C4-2B (cell line): ENCODE results near the gene NCOR2.

Experiments
- H3K27ac ChIP-seq: fragments of 450-650 bp; 2 replicates; pipeline ENCODE4 v1.5.1; 2017
- ZFX ChIP-seq: fragments of 450-650 bp; IDR thresholded peaks from 2 replicates; pipeline ENCODE4 v1.6.1; 2017
- TF ChIP-seq, protein P1 (sequence below): fragments of 450-650 bp; conservative IDR thresholded peaks from 2 replicates; pipeline ENCODE4 v1.5.1; 2017; ENCODE audit warnings: mild to moderate bottlenecking

The NCOR2 gene

DNA sequence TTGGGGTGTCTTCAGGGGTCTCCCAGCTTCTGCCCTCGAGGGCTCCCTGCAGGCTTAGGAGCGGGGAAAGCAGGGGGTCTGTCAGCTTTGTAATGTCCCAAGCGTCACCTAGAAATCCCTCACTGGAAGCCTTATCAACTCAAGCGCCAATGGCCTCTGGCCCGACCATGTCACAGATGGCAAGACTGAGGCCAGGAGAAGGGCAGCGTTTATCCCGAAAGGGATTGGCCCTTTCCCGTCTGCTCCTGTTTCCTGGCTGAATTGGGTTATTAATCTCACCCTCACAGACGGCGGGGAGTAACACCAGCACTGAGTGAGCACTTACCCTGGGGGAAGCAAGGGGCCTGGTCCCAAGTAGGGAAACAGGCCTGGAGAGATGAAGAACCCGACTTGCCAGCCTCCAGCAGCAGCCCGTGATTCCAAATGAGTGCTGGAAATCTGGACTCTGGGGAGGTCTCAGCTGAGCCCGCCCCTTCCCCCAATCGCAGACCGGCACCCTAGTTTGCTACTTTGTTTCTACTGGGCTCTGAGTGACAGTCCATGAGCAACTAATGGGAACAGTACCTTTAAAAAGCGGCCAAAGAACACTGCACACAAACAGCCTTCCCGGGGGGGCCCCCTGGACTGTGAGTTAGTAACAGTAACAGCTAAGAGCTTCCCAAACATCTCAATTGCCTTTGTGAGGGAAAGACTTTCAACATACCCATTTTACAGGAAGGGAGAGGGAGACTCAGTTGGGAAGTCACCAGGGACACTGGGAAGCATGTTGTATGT is 2.1 kb upstream of the NCOR2 start:
- TF ChIP-seq, protein P1, sequence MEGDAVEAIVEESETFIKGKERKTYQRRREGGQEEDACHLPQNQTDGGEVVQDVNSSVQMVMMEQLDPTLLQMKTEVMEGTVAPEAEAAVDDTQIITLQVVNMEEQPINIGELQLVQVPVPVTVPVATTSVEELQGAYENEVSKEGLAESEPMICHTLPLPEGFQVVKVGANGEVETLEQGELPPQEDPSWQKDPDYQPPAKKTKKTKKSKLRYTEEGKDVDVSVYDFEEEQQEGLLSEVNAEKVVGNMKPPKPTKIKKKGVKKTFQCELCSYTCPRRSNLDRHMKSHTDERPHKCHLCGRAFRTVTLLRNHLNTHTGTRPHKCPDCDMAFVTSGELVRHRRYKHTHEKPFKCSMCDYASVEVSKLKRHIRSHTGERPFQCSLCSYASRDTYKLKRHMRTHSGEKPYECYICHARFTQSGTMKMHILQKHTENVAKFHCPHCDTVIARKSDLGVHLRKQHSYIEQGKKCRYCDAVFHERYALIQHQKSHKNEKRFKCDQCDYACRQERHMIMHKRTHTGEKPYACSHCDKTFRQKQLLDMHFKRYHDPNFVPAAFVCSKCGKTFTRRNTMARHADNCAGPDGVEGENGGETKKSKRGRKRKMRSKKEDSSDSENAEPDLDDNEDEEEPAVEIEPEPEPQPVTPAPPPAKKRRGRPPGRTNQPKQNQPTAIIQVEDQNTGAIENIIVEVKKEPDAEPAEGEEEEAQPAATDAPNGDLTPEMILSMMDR, result no peak
- TF ChIP-seq ZFX, result no peak
- no peak overlapping the region for H3K27ac ChIP-seq

DNA sequence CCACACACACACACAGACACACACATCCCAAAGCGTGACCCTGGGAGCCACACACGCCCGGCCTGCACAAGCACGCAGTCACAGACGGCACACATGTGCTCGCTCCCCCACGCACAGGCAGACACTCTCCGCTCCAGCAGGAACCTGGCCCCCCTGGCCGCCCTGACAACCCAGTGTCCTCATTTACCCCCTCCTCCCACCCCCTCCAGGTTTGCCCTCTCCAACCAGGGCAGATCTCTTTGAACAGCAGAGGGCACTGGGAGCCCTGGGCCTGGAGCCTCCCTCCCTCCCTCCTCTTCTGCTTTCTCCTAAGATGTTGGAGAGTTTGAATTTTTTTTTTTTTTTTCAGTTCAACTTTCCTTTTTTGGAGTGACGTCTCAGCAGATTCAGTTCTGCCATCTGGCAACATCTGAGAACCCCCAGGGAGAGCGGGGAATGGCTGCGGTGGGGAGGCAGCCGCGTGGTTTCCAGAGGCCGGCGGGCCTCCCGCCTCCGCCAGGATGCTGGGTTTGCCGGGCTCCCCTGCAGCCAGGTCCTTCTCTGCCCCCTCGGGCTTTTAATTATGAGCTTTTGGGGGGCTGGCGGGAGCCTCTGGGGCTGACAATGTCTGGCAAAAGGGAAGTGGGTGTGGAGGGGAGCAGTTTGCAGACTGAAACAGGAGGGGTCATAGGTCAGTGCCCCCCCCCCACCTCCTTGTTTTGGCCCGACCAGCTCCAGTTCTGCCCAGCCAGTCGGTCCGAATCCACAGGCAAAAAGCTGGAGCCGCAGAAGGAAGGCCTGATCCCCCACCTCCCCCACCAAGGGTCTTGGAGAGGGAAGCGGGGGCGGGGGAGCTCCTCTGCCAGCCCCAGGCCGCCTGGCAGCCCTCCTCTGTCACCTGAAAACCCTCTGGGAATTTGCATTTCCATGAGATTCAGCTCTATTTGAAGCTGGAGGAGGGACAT is 1.3 kb upstream of the NCOR2 start:
- no peak for TF ChIP-seq ZFX
- H3K27ac ChIP-seq, result peak overlapping the region; percentile 92; the same call in 1 of the 2 replicates

DNA sequence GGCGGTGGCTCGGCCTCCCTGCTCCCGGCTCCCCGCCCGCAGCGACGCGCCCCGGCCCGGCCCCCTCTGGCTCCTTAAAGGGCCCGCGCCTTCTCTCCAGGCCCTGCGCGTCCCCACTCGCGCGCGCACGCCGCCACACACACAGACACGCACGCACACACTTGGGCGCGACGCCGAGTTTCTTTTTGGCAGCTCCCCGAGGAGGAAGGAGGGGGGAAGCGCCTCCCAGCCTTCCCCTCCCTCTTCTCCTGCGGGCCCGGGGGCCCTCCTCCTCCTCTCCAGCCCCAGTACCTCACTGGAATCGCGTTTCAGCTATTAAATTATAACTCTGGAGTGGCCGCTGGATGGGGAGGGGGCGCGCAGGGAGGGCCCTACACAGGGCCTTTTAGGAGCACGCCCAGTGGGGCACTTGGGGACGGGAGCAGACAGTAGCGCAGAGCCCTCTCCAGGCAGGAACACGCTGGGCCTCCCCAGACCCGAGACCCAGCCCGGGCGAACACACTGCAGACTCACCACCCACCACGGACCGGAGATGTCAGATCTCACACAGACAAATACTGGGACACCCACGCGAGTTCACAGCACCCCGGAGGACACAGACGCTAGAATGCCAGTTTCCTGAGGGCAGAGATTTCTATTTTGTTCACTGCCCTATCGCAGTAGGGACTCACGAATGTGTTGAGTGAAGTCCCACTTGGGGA is 411 bp upstream of the NCOR2 start:
- TF ChIP-seq, protein P1, result no peak
- no peak for TF ChIP-seq ZFX
- peak overlapping the region; percentile 92 for H3K27ac ChIP-seq

DNA sequence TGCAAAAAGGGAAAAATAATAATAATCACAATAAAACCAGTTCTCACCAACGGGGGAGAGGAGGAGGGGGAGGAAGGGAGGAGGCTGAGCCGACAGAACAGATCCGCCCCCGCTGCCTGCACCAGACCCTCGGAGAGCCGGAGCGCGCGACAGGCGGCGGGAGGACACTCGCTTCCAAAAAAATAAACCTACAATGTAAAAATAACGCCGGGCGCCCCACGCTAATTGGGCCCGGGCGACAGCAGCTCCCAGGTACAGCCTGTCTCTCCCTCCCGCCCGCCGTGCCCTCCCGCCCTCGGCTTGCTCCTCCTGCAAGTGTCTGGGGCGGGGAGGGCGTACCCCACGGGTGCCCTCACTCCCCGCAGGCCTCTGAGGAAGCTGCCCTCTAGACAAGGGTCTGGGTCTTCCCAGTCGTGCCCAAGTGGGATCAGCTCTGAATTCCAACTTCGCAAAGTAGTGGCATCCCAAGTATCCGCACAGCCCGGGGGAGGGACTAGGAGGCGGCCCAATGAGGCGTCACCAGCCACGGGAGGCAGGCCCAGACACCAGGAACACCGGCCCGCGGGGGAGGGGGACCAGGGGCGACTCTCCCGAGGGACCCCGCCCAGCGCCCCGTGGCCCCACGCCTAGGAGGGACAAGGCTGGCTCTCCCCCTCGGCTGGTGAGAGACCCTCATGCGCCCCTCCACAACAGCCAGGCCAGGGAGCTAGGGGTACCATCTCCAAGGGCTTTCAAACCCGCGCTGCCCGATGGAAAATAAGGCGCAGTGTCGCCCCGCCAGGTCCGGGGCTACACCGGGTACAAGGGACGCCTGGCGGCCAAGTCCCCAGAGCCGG is 1.0 kb downstream of the NCOR2 start:
- H3K27ac ChIP-seq, result peak overlapping the region; percentile 92
- no peak for TF ChIP-seq ZFX
- TF ChIP-seq, protein P1, result no peak

DNA sequence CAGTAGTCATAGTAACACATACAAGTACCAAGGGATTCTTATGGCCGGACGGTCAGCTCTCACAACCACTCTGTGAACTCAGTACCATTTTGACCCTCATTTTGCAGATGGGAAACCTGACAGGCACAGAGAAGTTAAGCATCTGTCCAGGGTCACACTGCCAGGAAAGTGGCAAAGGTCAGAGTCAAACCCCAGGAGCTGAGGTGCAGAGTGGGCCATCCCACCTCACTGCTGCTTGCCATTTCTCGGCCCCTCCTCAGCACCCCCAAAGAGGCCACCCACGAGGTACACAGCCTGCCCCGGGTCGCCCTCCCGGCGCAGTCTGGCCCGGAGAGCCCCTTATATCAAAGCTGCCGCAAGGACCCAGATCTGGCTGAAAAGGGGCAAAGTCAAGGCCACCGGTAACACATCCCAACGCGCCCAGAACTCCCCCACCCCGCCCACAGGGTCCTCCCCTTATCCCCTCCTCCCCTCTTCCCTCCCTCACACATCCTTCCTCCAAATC is 1.7 kb downstream of the NCOR2 start:
- H3K27ac ChIP-seq, result peak overlapping the region; percentile 92
- TF ChIP-seq, protein P1, result no peak
- no peak for TF ChIP-seq ZFX

DNA sequence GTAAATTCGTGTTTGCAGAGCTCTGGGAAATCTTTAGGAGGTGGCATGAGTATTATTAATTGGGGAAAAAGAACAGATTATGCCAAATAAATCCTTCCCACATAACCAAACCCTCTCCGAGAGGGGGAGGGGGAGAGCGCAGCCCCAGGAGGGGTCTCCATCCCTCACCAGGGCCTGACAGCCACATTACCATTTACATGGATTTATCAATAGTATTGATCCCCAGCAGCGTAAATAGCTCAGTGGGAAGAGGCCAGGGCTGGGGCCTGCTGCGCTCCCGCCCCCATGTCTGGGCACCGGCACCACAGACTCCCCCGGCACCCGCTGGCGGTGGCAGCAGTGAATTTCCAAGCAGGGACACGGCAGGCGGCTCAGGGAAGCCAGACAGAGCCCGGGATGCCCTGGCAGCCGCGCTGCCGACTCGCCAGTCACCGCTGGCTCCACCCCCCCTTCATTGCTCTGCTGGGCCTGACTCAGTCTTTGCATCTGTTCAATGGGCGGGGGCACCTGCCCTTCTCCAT is 2.4 kb downstream of the NCOR2 start:
- TF ChIP-seq ZFX, result no peak
- TF ChIP-seq, protein P1, result no peak
- no peak overlapping the region for H3K27ac ChIP-seq
